ENCODE data around the gene SELPLG.

DNA sequence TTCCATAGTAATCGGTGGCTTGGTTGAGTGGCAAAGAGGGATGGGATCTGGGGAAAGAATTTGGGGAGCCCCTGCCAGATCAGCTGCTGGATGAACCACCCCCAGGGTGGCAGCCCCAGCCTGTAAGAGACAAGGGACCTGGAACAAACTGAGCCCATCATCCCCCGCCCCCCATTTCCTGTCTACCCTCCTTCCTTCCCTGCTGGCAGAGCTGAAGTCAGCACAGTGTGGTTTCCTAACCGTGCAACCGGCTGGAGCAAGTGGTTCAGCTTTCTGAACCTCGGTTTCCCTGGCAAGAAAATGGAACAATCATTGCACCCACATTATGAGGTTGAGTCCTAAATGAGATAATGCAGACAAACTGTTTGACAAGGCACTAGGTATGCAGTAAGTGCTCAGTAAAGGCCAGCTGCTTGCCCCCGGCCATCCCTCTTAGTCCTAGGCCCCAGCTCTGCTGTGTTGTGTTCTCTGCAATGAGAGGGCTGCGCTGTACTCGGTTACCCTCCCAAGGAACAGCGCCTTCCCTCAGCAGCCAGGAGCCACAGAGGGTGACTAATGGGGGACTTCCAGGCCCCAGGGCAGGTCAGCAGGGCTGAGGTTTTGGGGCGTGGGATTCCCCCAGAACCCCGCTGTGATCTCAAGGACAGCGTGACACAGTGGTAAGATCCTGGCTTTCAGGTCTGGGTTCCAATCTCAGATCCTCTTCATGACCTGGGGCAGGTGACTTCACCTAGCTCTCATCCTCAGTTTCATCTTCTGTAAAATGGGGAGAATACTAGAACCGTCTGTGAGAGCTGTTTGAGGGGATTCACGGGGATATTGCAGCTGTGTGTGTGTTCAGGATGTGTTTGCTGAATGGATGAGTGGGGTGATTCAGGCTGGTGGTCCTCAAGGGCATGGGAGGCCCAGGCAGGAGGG is 16.5 kb downstream of the SELPLG start:
- TF ChIP-seq, protein P1, sequence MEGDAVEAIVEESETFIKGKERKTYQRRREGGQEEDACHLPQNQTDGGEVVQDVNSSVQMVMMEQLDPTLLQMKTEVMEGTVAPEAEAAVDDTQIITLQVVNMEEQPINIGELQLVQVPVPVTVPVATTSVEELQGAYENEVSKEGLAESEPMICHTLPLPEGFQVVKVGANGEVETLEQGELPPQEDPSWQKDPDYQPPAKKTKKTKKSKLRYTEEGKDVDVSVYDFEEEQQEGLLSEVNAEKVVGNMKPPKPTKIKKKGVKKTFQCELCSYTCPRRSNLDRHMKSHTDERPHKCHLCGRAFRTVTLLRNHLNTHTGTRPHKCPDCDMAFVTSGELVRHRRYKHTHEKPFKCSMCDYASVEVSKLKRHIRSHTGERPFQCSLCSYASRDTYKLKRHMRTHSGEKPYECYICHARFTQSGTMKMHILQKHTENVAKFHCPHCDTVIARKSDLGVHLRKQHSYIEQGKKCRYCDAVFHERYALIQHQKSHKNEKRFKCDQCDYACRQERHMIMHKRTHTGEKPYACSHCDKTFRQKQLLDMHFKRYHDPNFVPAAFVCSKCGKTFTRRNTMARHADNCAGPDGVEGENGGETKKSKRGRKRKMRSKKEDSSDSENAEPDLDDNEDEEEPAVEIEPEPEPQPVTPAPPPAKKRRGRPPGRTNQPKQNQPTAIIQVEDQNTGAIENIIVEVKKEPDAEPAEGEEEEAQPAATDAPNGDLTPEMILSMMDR (conservative IDR thresholded peaks at IDR 0.05; ENCODE audit: low read length) = no peak
- TF ChIP-seq EZH2phosphoT487 (IDR thresholded peaks at IDR 0.05; ENCODE audit: borderline replicate concordance) = no peak
